ENCODE measurements around the gene FAM25C.
"Not testable (repeated sequence)": the region's sequence is repeated elsewhere in the genome, so short reads cannot be mapped to it uniquely, and the experiment has no call there.

FAM25C gene

DNA sequence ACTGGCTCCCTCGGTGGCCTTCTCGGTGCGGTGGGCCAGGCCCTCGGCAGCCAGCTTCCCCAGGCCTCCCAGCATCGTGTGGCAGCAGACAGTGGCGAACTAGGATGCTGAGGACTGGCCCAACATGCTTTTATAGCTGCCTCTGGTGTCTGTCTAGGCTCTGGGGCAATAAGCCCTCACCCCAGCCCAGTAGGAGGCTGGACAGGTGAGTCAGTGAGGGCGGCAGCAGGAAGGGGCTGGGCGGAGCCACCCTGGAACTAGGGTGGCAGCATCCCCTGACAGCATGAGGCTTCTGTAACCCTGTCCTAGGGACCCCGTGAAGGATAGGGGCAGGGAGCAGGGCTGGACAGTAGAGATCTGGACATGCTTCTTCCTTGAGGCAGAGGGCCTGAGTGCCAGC is at the start of gene FAM25C:
TSS of gene FAM25C (minus strand) at position 101 of the 400 bp plus-strand sequence. CDS start at position 75, 26 bp downstream.
- H3K4me3 ChIP-seq (ENCODE audit: low read depth, low read length) = not testable (repeated sequence)

DNA sequence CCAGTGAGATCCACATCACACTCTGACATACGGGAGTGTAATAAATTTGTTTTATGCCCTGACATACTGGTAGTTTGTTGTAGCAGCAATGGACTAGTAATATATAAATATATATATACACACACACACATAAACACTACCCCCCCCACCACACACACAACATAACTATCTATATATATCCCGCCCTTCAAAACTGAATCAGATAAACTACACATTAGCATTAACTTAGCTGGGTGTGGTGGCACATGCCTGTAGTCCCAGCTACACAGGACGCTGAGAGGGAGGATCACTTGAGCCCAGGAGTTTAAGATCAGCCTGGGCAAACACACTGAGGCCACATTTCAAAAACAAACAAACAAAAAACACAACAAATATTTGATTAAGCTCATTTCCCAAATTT is 45.0 kb upstream of the FAM25C start:
- H3K4me3 ChIP-seq (ENCODE audit: low read depth, low read length) = not testable (repeated sequence)

DNA sequence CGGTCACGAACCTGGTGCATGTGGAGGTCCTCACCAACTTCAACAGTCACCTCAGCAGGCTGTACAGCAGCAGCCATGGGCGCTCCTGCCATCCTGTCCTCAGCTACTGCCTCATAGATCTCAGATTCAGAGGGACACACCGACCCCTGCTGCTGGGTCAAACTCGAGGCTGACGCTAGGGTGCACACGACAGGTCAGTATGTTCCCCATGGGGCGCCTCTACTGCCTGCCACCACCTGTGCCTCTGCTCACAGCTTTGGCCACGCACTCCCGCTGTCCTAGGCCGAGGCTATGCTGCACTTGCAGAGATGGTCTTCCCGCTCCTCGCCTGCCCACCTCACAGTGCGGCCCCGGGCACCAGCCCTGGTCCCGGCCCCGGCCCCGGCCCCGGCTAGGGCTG is 31.8 kb upstream of the FAM25C start:
- H3K4me3 ChIP-seq (ENCODE audit: low read depth, low read length) = not testable (repeated sequence)

GRCh38 chr10:48002306-48002705 is 2.7 kb upstream of the FAM25C start:
- H3K4me3 ChIP-seq (ENCODE audit: low read depth, low read length) = not testable (repeated sequence)

- not testable (repeated sequence) for H3K4me3 ChIP-seq (ENCODE audit: low read depth, low read length)
Observed at GRCh38 chr10:47994045-47994444, 5.5 kb downstream of the FAM25C start.

DNA sequence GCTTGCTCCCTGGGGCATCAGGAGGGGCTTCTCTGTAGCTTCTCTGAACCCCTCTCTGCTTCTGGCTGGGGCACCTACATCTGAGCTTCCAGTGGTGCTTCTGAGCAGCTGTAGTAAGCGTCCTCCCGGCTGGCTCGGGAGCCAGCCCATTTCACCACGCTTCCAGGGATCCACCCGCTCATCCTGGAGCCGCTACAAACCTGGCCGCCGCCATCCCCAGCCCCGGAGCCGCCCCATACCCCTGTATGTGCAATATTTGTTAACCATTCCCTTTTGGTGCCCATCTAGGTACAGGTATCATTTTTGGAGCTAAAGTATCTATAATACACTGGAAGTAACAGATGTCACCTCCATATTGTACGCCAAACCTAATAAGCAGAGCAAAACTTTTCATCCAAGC is 7.0 kb downstream of the FAM25C start:
- H3K4me3 ChIP-seq (ENCODE audit: low read depth, low read length) = not testable (repeated sequence)

GRCh38 chr10:47991706-47992105 is 7.9 kb downstream of the FAM25C start:
- H3K4me3 ChIP-seq (ENCODE audit: low read depth, low read length) = not testable (repeated sequence)

GRCh38 chr10:47990097-47990496 is 9.5 kb downstream of the FAM25C start:
- H3K4me3 ChIP-seq (ENCODE audit: low read depth, low read length) = not testable (repeated sequence)

GRCh38 chr10:47989542-47989950 is 10.0 kb downstream of the FAM25C start:
- not testable (repeated sequence) for H3K4me3 ChIP-seq (ENCODE audit: low read depth, low read length)

DNA sequence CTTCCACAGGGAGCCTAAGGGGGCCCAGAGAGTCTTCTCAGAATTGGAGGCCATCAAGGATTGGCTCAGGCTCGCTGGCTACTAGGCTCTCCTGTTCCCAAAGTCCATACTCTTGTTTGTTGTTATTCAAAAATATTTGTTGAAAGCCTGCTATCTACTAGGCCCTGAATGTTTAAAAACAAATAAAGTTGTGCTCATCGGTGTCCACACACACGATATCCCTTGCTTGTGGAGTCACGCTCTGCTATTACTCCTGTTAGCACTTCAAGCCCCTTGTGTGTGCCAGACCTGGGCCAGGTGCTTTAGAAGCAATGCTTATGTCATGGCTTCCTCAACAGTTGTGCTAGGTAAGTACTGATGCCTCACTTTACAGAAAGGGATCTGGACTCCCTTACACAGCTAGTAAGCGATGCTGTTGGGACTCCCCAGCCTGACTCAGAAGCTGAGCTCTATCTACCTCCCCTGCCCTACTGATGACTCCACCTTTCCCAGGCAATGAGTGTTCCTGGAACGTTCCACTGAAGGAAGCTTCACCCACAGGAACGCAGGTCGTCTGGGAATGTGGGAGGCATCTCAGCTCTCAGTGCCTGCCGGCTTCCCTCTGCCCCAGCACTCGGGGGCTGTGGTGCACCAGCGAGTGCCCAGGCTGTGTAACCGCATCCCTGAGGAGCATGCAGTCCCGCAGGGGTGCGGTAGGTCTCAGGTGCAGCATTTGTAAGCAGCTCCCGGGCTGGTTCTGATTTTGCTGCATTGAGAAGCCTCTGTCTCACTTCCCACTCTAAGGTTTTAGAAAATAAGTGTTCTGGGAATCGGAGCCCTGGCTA is 10.7 kb downstream of the FAM25C start:
- H3K4me3 ChIP-seq (ENCODE audit: low read depth, low read length) = not testable (repeated sequence)

DNA sequence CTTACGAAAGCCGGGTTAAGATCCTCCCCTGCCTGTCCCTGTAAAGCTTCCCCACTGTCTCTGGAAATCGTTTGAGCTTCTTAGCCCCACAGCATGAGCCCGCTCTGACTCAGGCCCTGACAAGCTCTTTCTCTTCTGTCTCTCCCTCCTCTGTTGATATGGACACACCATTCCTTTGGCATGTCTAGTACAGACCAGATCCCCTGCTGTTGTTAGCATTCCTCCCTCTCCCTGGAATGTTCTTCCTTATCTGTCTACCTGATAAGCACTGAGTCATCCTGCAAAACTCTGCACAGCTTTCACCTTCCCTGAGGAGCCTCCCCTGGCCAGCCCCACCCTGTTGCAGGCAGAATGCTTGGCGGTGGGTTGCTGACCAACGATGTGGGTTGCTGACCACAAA is 11.6 kb downstream of the FAM25C start:
- not testable (repeated sequence) for H3K4me3 ChIP-seq (ENCODE audit: low read depth, low read length)

DNA sequence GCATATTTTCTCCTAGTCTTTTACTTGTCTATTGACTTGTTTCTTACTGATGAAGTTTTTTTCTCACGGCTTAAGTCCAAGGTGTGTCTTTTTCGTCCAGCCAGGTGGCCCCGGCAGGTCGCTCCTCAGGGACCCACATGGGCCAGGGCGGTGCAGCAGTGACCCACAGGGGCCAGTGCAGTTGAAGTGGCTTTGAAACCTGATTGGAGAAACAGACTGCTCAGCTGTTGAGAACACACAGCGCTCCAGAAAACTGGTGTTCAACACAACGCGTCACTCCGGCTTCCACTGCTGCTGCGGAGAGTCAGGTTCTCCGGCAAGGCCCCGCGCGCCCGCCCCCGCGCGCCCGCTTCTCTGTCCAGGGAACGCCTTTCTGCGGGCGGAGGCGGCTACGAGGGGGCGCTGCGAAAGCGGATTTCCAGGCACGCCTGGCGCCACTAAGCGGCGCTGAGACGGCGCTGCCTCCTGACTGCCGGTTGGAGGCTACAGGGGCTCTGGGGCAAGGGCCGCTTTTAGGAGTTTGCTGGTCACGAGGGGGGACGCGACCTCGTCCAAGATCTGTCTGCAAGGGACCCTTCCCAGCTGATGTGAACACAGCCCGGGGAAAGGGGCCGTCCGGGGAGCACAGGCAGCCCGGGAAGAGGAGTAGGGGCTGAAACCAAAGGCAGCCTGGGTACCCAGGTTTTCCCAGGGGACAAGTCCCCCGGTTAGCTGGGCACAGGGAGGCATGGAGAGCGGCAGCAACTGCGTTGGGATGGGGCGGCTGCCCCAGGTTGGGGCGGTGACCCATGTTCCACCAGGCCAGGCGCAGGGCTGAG is 13.0 kb downstream of the FAM25C start:
- not testable (repeated sequence) for H3K4me3 ChIP-seq (ENCODE audit: low read depth, low read length)

DNA sequence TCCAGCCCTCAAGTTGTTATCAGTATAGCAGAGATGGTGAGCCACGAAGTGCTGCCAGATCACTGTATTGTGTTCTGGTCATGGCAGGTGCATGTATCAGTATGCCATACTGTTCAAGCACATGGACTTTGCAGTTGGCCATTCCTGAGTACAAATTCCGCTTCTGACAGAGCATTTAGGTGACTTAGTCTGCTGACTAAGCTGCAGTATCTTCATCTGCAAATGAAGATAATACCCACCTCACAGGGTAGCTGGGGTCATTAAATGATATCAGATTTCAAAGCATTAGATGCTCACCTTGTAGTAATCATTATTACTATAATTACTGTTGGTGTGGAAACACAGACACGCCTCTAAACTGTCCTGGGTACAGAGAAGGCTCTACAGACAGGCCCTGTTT is 24.2 kb downstream of the FAM25C start:
- H3K4me3 ChIP-seq (ENCODE audit: low read depth, low read length) = not testable (repeated sequence)

GRCh38 chr10:47973131-47973530 is 26.5 kb downstream of the FAM25C start:
- not testable (repeated sequence) for H3K4me3 ChIP-seq (ENCODE audit: low read depth, low read length)

DNA sequence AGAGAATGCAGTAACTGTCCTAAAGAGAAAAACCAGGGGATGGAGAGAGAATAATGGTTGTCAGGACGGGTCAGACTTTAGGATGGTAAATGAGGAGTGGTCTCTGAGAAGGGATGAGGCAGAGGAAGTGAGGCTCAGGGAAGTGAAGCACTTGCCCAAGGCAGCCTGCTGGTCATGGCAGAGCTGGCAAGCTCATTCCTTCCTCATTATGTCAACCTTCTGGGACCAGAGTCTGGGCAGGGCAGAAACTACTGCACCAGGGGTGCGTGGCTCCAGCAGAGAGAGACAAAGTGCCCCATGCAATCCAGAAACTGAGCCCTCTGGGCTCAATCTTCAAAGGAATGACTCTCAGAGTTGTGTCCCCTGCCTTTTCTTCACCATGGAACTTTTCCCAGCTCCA is 27.5 kb downstream of the FAM25C start:
- H3K4me3 ChIP-seq (ENCODE audit: low read depth, low read length) = not testable (repeated sequence)

- not testable (repeated sequence) for H3K4me3 ChIP-seq (ENCODE audit: low read depth, low read length)
Observed at GRCh38 chr10:47971598-47971997, 28.0 kb downstream of the FAM25C start.

GRCh38 chr10:47970047-47970446 is 29.5 kb downstream of the FAM25C start:
- H3K4me3 ChIP-seq (ENCODE audit: low read depth, low read length) = not testable (repeated sequence)

DNA sequence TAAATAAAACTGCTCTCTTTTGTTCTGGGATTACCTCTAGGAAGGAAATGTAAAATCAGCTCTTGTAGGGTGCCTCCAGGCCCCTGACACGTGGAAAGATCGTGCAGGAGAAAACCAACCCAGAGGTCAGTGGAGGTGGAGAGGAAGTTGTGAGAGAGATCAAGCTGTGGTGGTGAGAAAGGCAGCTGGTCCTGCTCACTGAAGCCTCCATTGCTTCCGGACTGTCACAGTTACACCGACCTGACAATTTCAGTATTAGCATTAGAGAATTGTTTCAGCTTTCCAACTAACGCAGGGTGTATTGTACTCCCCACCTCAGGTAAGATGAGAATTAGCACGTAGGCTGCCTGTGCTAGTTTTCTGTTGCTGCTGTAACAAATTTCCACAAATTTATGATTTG is 30.6 kb downstream of the FAM25C start:
- H3K4me3 ChIP-seq (ENCODE audit: low read depth, low read length) = not testable (repeated sequence)

- not testable (repeated sequence) for H3K4me3 ChIP-seq (ENCODE audit: low read depth, low read length)
Observed at GRCh38 chr10:47964280-47965063, 35.1 kb downstream of the FAM25C start.

DNA sequence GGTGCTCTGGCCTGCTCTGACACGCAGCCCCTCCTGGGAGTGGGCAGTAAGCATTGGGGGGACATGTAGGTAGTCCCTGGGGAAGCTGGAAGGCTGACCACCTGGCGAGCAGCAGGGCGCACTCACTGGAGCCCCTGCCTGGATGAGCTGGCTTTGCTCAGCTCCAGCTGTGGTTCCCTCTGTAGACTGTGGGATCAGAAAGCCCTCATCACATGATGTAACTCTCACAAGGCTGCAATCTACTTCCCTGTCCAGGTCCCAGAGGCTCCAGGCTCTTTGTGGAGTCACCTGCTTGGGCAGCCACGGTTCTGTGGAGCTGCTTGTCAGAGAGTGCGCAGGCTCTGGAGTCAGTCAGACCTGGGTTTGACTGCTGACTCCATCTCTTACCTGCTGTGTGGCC is 36.8 kb downstream of the FAM25C start:
- H3K4me3 ChIP-seq (ENCODE audit: low read depth, low read length) = not testable (repeated sequence)

- not testable (repeated sequence) for H3K4me3 ChIP-seq (ENCODE audit: low read depth, low read length)
Observed at GRCh38 chr10:47960699-47961098, 38.9 kb downstream of the FAM25C start.
